C4-2B (cell line): ENCODE measurements around the gene BIN1.

ENCODE experiments used
- H3K27ac ChIP-seq: fragments of 450-650 bp; 2 replicates; pipeline ENCODE4 v1.5.1; 2017
- CTCF ChIP-seq: fragments of 450-650 bp; conservative IDR thresholded peaks from 2 replicates; pipeline ENCODE4 v1.5.1; 2017; ENCODE audit warnings: mild to moderate bottlenecking
- ZFX ChIP-seq: fragments of 450-650 bp; IDR thresholded peaks from 2 replicates; pipeline ENCODE4 v1.6.1; 2017

BIN1 gene

GRCh38 chr2:127083819-127084503, 23.0 kb downstream of the BIN1 start:
- peak overlapping the region; percentile 13 for H3K27ac ChIP-seq
- TF ChIP-seq ZFX (no peak), CTCF (no peak)

GRCh38 chr2:127082974-127083373, 24.0 kb downstream of the BIN1 start:
- no peak for TF ChIP-seq CTCF
- TF ChIP-seq ZFX: no peak
- no peak overlapping the region for H3K27ac ChIP-seq

GRCh38 chr2:127081826-127082633, 24.9 kb downstream of the BIN1 start:
- TF ChIP-seq ZFX (no peak), CTCF (no peak)

GRCh38 chr2:127080938-127081755, 25.8 kb downstream of the BIN1 start:
- TF ChIP-seq CTCF: no peak
- no peak for TF ChIP-seq ZFX
- H3K27ac ChIP-seq: no peak overlapping the region

More at GRCh38 chr2:127081826-127082633, 24.9 kb downstream of the BIN1 start:
- no peak overlapping the region for H3K27ac ChIP-seq

- no peak overlapping the region for H3K27ac ChIP-seq
- TF ChIP-seq ZFX: no peak
- TF ChIP-seq CTCF: no peak
These were observed 26.6 kb downstream of the BIN1 start for GRCh38 chr2:127080226-127080937.

DNA sequence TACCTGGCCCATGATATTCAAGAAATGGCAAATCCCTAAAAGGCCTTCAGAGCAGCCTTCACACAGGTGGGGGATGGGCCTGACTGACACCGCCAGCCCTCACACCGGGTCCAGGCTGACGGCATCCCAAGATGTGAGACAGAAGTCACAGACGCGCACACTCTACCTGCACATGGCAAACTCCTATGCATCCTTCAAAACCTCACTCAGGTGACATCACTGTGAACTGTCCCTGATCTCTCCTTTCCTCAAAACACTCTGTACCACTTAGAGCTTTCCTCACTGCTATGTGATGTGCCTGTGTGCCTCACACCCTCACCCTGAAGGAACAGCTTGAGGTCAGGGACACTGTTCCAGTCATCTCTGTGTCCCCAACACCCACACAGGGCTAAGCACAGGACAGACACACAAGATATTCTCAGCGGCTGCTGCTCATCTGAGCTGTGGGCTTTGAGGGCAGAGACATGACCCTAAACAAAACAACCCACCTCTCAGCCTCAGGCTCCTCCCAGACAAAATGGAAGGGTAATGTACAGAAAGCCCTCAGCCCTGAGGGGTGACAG, 27.5 kb downstream of the BIN1 start:
- H3K27ac ChIP-seq: no peak overlapping the region
- TF ChIP-seq CTCF (no peak), ZFX (no peak)
